ENCODE results near the gene SRGAP3.
A peak's percentile ranks its signal among the peaks of the same experiment; 100 is the strongest.

Gene SRGAP3

DNA sequence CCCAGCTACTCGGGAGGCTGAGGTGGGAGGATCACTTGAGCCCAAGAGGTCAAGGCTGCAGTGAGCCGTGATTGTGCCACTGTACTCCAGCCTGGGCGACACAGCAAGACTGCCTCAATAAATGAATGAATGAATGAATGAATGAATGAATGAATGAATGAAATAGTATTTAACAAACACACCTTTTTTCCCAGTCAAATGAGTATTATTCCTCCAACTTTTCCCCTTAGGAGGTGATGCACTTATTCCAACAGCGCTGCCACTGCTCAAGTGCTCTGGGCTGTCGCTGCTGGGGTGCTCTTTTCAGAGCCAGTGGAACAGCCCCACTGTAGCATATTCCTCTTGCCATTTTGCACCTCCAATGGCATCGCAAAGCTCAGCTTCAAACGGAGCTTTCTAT lies 219.4 kb downstream of the SRGAP3 start:
- H3K4me3 ChIP-seq (ENCODE audit: control insufficient read depth, low read depth, low read length), result no peak overlapping the region
- TF ChIP-seq, protein P1, sequence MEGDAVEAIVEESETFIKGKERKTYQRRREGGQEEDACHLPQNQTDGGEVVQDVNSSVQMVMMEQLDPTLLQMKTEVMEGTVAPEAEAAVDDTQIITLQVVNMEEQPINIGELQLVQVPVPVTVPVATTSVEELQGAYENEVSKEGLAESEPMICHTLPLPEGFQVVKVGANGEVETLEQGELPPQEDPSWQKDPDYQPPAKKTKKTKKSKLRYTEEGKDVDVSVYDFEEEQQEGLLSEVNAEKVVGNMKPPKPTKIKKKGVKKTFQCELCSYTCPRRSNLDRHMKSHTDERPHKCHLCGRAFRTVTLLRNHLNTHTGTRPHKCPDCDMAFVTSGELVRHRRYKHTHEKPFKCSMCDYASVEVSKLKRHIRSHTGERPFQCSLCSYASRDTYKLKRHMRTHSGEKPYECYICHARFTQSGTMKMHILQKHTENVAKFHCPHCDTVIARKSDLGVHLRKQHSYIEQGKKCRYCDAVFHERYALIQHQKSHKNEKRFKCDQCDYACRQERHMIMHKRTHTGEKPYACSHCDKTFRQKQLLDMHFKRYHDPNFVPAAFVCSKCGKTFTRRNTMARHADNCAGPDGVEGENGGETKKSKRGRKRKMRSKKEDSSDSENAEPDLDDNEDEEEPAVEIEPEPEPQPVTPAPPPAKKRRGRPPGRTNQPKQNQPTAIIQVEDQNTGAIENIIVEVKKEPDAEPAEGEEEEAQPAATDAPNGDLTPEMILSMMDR (IDR thresholded peaks at IDR 0.05; ENCODE audit: control insufficient read depth, insufficient read depth, low read depth, low read length, missing control alignments), result no peak
- no peak for DNase-seq (ENCODE audit: low read depth)

DNA sequence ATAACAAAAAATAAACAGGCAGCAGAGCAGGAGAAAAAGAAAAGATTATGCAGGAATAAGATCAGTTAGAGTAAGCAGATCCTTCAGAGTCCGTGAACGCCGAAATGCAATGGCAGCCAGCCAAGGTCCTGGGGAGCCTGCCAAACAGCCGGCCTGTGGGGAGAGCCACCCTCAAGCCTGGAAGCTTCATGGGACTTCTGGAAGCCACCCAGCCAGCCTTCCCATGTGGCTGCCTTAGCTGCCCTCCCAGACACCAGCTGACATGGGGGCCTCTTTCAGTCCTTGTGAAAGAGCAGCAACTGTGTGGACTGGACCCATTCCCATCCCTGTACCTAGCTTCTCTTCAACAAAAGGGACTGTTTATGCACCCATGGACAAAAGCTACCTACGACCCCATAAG lies 221.3 kb downstream of the SRGAP3 start:
- H3K4me3 ChIP-seq (ENCODE audit: control insufficient read depth, low read depth, low read length), result no peak overlapping the region
- TF ChIP-seq, protein P1 (IDR thresholded peaks at IDR 0.05; ENCODE audit: control insufficient read depth, insufficient read depth, low read depth, low read length, missing control alignments), result no peak
- peak; percentile 25 for DNase-seq (ENCODE audit: low read depth)

DNA sequence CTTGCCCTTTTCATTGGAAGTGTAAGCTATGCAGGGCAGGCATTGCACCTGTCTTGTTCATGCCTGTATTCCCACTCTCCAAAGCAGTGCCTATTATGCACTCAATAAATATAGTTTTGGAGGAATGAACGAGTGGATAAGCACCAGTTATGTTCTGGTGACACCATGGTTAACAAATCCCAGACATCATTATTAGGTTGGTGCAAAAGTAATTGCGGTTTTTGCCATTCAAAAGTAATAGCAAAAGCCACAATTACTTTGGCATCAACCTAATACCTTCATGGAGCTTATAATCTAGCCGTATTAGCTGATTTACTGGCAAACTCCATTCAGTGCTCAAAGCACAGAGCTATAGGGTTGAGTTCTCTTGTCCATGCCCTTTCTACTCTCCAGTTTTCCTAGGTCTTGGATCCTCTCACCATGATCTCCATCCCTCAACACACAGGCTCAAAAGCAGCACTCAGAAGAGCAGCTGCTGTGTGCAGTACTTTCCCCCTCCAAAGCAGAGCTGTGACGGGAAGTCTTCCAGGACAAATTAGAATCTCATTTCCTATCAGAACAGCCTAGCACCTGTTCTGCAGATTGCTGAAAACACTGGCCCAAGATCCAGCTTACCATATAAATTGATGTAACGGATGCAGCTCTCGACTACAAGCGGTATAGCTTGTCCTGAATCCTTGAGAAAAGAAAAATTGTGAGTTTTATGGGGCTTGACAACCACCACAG lies 223.0 kb downstream of the SRGAP3 start:
- H3K4me3 ChIP-seq (ENCODE audit: control insufficient read depth, low read depth, low read length), result no peak overlapping the region
- DNase-seq (ENCODE audit: low read depth), result no peak
- TF ChIP-seq, protein P1 (IDR thresholded peaks at IDR 0.05; ENCODE audit: control insufficient read depth, insufficient read depth, low read depth, low read length, missing control alignments), result no peak

DNA sequence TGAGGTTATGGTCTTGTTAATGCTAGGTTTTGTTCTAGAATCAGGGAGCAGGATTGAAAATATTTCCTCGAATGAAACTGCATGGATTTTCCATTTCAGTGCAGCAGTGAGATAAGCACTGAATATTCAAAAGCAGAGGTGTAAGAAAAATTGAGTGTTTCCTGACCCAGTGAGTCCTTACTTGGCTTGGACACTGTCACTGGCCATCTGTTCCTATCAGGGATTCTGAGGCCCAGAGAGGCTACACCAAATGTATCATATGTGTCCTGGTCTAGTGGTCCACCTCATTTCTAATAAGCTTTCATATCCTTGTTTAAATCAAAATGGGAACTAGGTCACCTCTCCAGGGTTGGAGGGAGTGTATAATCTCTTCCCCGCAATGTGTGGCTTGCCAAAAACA lies 225.1 kb downstream of the SRGAP3 start:
- DNase-seq (ENCODE audit: low read depth), result no peak
- no peak overlapping the region for H3K4me3 ChIP-seq (ENCODE audit: control insufficient read depth, low read depth, low read length)
- TF ChIP-seq, protein P1 (IDR thresholded peaks at IDR 0.05; ENCODE audit: control insufficient read depth, insufficient read depth, low read depth, low read length, missing control alignments), result no peak

DNA sequence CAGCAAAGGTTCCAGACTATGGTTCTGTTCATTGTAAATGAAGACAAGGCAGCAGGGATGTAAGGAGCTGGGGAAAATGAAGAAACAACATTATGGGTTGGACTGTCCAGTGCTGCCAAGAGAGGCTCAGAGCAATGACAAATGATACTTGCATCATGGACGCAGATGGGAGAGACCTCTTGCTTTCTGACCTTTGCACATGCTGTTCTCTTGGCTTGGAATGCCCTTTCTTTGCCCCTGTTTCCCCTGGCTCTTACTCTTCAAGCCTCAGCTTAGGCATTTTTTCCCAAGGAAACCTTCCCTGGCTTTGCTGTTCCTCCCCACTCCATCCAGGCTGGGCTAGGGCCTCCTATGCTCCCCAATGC lies 226.2 kb downstream of the SRGAP3 start:
- no peak for DNase-seq (ENCODE audit: low read depth)

DNA sequence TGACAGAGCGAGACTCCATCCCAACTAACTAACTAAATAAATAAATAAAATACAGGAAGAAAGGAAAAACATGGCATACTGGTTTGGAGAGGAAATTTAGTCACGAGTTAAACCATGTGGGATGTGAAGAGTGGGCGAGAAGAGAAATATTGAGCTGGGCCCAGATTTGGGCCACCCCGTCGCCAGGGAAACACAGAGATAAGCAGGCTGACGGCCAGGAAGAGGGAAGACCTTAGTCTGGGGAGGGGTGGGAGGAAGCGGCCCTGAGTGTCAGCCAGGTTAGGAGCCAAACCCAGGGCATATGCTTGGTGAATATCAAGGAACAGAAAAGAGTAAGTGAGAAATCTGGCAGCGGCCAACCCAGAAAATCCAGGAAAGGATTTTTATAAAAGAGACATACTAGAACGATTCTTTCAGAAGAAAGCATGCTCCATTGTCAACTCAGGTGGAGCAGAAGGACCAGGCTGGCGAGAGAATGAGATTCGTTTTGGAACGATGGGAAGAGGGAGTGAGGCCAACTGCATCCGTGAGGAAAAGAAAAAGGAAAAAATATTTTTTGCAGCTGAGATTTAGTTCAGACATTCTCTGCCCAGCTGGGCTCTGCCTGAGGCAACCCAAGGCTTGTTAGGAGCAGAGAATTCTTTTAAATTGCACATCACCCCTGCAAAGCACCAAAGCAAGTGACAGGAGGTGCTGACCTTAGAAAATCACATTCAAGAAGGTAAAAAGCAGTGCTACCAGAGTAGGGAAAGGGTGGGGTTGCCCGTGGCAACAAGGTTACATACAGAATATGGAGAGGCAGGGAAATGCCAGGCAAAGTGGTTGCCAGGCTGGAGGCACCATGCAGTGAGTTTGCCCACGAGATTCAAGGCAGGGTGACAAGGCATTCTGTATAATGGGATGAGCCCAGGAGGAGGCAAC lies 226.9 kb downstream of the SRGAP3 start:
- DNase-seq (ENCODE audit: low read depth), result no peak

More for the DNA sequence above, 226.2 kb downstream of the SRGAP3 start:
- TF ChIP-seq, protein P1 (IDR thresholded peaks at IDR 0.05; ENCODE audit: control insufficient read depth, insufficient read depth, low read depth, low read length, missing control alignments), result no peak
- H3K4me3 ChIP-seq (ENCODE audit: control insufficient read depth, low read depth, low read length), result no peak overlapping the region

More for the DNA sequence above, 226.9 kb downstream of the SRGAP3 start:
- TF ChIP-seq, protein P1 (IDR thresholded peaks at IDR 0.05; ENCODE audit: control insufficient read depth, insufficient read depth, low read depth, low read length, missing control alignments), result no peak
- H3K4me3 ChIP-seq (ENCODE audit: control insufficient read depth, low read depth, low read length), result no peak overlapping the region
